ENCODE data around the gene ATR. TPM values are rescaled to one million over a fixed set of nuclear protein-coding genes. Genes with fewer than 3 reads are reported as not detected.

Gene ATR
- total RNA-seq, 2 experiments from 2014 or later, result 24.5 to 24.7 TPM

DNA sequence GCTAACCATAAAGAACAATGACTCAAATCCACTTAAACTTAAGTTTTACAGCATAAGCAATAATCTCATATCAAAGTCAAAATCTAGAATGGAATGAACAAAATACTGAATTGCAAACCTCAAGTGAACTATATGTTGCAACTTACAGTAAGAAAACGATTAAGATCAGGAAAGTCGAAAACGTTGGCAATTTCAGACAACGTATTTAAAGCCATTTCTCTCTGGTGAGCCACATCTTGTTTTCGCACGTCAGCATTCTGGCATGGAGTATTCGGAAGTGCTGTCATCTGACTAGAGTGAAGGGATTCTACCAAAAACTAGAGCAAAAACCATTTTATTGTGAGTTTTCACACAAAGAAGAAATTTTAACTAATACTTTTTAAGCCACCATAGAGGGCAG, 28.5 kb downstream of the ATR start:
- Mint-ChIP-seq H3K4me1 (no peaks in the 10 kb centered on the region), H3K4me3 (no peak overlapping the region), H3K27me3 (no peaks in the 10 kb centered on the region), H3K9me3 (peaks cover 3% of the 10 kb centered on the region), H3K36me3 (ENCODE audit: low read depth) (peaks cover 42% of the 10 kb centered on the region), H3K27ac (no peak overlapping the region)
- ChIA-PET CTCF (no interaction called here), POLR2A (no interaction called here)
- DNase-seq, result no peak

DNA sequence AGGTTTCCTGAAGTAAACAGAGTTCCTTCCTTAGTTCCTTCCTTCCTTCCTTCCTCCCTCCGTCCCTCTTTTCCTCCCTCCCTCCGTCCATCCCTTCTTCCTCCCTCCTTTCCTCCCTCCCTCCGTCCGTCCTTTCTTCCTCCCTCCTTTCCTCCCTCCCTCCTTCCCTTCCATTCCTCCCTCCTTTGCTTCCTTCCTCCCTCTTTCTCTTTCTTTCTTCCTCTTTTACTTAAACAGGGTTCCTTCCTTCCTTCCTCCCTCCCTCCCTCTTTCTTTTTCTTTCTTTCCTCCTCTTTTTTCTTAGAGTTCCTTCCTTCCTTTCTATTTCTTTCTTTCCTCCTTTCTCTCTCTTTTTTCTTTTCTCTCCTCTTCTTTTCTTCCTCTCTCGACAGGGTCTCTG, 35.2 kb downstream of the ATR start:
- Mint-ChIP-seq H3K4me1 (peaks cover 1% of the 10 kb centered on the region), H3K4me3 (no peak overlapping the region), H3K27me3 (no peaks in the 10 kb centered on the region), H3K36me3 (ENCODE audit: low read depth) (peaks cover 21% of the 10 kb centered on the region), H3K9me3 (no peaks in the 10 kb centered on the region), H3K27ac (no peak overlapping the region)
- ChIA-PET POLR2A (no interaction called here), CTCF (no interaction called here)
- DNase-seq, result no peak

GRCh38 chr3:142542054-142542453, 36.5 kb downstream of the ATR start:
- no peaks in the 10 kb centered on the region for H3K9me3 Mint-ChIP-seq
- peaks cover 1% of the 10 kb centered on the region for H3K4me1 Mint-ChIP-seq
- H3K4me3 Mint-ChIP-seq, result no peak overlapping the region
- H3K27ac Mint-ChIP-seq, result no peak overlapping the region
- no peak for DNase-seq
- H3K27me3 Mint-ChIP-seq, result no peaks in the 10 kb centered on the region
- ChIA-PET POLR2A (no interaction called here), CTCF (interaction anchor here (1.1 kb wide), 1 partner anchor 13 kb away, joined by 3 read pairs; no protein-coding TSS in a partner anchor)
- peaks cover 16% of the 10 kb centered on the region for H3K36me3 Mint-ChIP-seq (ENCODE audit: low read depth)

- ChIA-PET CTCF (no interaction called here), POLR2A (interaction anchor here (0.7 kb wide), 1 partner anchor 161 kb away, joined by 3 read pairs; no protein-coding TSS in a partner anchor)
- H3K36me3 Mint-ChIP-seq (ENCODE audit: low read depth), result peaks cover 43% of the 10 kb centered on the region
- H3K4me3 Mint-ChIP-seq, result no peak overlapping the region
- H3K27me3 Mint-ChIP-seq, result no peaks in the 10 kb centered on the region
- H3K9me3 Mint-ChIP-seq, result peaks cover 6% of the 10 kb centered on the region
- no peak for DNase-seq
- H3K27ac Mint-ChIP-seq, result no peak overlapping the region
- H3K4me1 Mint-ChIP-seq, result peaks cover under 1% of the 10 kb centered on the region
These were observed 42.0 kb downstream of the ATR start for GRCh38 chr3:142536519-142536918.

- H3K36me3 Mint-ChIP-seq (ENCODE audit: low read depth), result peaks cover 50% of the 10 kb centered on the region
- peaks cover 5% of the 10 kb centered on the region for H3K4me1 Mint-ChIP-seq
- peaks cover 6% of the 10 kb centered on the region for H3K9me3 Mint-ChIP-seq
- no peaks in the 10 kb centered on the region for H3K27me3 Mint-ChIP-seq
- no peak overlapping the region for H3K27ac Mint-ChIP-seq
- ChIA-PET POLR2A (no interaction called here), CTCF (no interaction called here)
- H3K4me3 Mint-ChIP-seq, result no peak overlapping the region
- no peak for DNase-seq
These were observed 44.0 kb downstream of the ATR start for GRCh38 chr3:142534543-142534942.

GRCh38 chr3:142530296-142530695, 48.2 kb downstream of the ATR start:
- H3K36me3 Mint-ChIP-seq (ENCODE audit: low read depth), result peaks cover 41% of the 10 kb centered on the region

DNA sequence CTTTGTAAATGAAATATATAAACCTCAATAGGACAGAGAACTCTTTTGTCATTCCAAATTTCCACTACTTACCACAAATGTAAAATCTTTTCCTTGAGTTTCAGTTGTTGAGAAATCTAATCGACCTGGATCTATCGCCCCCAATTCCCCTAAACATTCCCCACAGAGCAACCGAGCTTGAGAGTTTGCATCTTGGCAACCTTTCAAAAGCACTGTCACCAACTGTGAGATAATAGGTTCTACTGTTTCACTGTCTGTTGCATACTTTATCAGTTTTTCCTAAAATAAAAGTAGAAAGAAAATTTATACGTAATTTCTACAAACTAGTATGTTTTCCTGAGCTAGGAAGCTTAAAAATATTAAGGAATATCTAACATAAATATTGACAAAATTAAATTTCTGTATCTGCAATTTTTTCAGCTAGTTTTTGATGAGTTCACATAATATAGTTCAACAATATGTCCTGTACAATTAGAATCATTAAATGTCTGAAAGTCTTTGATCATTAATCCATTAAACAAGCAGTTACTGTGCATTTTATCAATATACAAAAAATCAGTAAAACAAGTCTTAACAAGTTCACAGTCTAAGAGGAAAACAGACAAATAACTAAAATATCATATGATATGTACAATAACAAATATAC, 54.5 kb downstream of the ATR start:
- Mint-ChIP-seq H3K4me1 (no peaks in the 10 kb centered on the region), H3K36me3 (ENCODE audit: low read depth) (peaks cover 21% of the 10 kb centered on the region), H3K27me3 (no peaks in the 10 kb centered on the region), H3K27ac (no peak overlapping the region), H3K4me3 (no peak overlapping the region), H3K9me3 (no peaks in the 10 kb centered on the region)
- ChIA-PET CTCF (interaction anchor here (1.9 kb wide), 1 partner anchor 12 kb away, joined by 4 read pairs; no protein-coding TSS in a partner anchor), POLR2A (no interaction called here)
- no peak for DNase-seq

More at GRCh38 chr3:142530296-142530695, 48.2 kb downstream of the ATR start:
- Mint-ChIP-seq H3K4me3 (no peak overlapping the region), H3K27me3 (no peaks in the 10 kb centered on the region), H3K27ac (no peak overlapping the region), H3K4me1 (peaks cover 5% of the 10 kb centered on the region), H3K9me3 (peaks cover 6% of the 10 kb centered on the region)
- CTCF ChIA-PET, result no interaction called here
- POLR2A ChIA-PET, result no interaction called here
- DNase-seq, result no peak

DNA sequence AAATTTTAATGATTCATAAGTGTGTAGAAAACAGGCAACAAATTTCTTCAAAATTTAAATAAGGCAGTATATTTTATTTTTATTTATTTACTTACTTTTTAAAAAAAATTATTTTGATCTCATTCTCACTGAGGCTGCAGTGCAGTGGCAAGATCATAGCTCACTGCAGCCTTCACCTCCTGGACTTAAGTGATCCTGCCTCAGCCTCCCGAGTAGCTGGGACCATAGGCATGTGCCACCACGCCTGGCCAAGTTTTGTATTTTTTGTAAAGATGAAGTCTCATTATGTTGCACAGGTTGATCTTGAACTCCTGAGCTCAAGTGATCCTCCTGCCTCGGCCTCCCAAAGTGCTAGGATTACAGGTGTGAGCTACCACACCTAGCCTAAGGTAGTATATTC, 69.5 kb downstream of the ATR start:
- CTCF ChIA-PET, result interaction anchor here (0.7 to 1.5 kb wide), 4 partner anchors 63 to 486 kb away, joined by 3 to 9 read pairs (median 4); partner anchors contain the start of gene ATR
- DNase-seq, result no peak
- H3K27me3 Mint-ChIP-seq, result no peaks in the 10 kb centered on the region
- H3K36me3 Mint-ChIP-seq (ENCODE audit: low read depth), result peaks cover 38% of the 10 kb centered on the region
- peaks cover 15% of the 10 kb centered on the region for H3K4me1 Mint-ChIP-seq
- peak overlapping the region; percentile 78 for H3K4me3 Mint-ChIP-seq
- H3K9me3 Mint-ChIP-seq, result no peaks in the 10 kb centered on the region
- POLR2A ChIA-PET, result interaction anchor here (1.0 to 2.1 kb wide), 3 partner anchors 62 to 215 kb away, joined by 4 to 13 read pairs (median 5); partner anchors contain the start of genes ATR, TRPC1 and XRN1
- peak overlapping the region; percentile 90 for H3K27ac Mint-ChIP-seq

GRCh38 chr3:142507241-142507640, 71.3 kb downstream of the ATR start:
- H3K36me3 Mint-ChIP-seq (ENCODE audit: low read depth), result peaks cover 41% of the 10 kb centered on the region
- POLR2A ChIA-PET, result interaction anchor here (1.3 to 1.7 kb wide), 2 partner anchors 61 to 71 kb away, joined by 3 to 8 read pairs; partner anchors contain the start of gene ATR
- no peak overlapping the region for H3K4me3 Mint-ChIP-seq
- H3K27ac Mint-ChIP-seq, result peak overlapping the region; percentile 17
- CTCF ChIA-PET, result interaction anchor here (1.1 kb wide), 1 partner anchor 61 kb away, joined by 3 read pairs; no protein-coding TSS in a partner anchor
- DNase-seq, result no peak
- H3K4me1 Mint-ChIP-seq, result peaks cover 15% of the 10 kb centered on the region
- peaks cover 4% of the 10 kb centered on the region for H3K9me3 Mint-ChIP-seq
- no peaks in the 10 kb centered on the region for H3K27me3 Mint-ChIP-seq

- H3K36me3 Mint-ChIP-seq (ENCODE audit: low read depth), result peaks cover 50% of the 10 kb centered on the region
- peaks cover 6% of the 10 kb centered on the region for H3K9me3 Mint-ChIP-seq
- POLR2A ChIA-PET, result no interaction called here
- DNase-seq, result no peak
- no peak overlapping the region for H3K27ac Mint-ChIP-seq
- H3K4me1 Mint-ChIP-seq, result peaks cover 7% of the 10 kb centered on the region
- H3K27me3 Mint-ChIP-seq, result no peaks in the 10 kb centered on the region
- no peak overlapping the region for H3K4me3 Mint-ChIP-seq
- CTCF ChIA-PET, result no interaction called here
These were observed 76.1 kb downstream of the ATR start for GRCh38 chr3:142502187-142502985.

DNA sequence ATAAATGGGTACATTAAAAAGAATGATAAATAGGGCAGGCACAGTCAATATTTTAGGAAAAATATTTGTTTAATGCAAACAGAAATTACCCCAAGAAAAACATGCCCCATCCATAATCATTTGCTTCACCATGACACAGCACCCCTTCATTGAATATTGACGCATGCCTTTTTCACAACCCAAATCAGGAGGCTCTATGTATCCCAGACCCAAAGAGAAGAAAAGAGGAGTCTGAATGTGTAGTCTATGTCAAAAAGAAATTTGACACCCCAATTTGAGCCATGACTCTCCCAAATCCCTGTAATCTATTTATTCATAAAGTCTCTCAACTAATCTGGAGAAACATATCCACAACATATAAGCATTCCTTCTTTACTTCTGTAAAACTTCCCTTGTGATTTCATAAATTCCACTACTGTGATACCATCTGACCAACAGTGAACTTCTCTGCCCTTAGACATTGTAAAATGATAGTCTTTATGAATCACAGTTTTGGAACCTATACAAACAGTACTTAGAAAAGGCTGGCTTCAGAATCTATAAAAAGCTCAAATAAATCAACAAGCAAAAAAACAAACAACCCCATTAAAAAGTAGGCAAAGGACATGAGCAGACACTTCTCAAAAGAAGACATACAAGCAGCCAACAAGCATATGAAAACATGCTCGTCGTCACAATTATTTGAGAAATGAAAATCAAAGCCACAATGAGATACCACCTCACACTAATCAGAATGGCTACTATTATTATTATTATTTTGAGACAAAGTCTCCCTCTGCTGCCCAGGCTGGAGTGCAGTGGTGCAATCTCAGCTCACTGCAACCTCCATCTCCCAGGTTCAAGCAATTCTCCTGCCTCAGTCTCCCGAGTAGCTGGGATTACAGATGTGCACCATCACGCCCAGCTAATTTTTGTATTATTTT, 77.3 kb downstream of the ATR start:
- ChIA-PET CTCF (interaction anchor here (0.6 kb wide), 1 partner anchor 1130 kb away, joined by 3 read pairs; no protein-coding TSS in a partner anchor), POLR2A (no interaction called here)
- no peaks in the 10 kb centered on the region for H3K27me3 Mint-ChIP-seq

DNA sequence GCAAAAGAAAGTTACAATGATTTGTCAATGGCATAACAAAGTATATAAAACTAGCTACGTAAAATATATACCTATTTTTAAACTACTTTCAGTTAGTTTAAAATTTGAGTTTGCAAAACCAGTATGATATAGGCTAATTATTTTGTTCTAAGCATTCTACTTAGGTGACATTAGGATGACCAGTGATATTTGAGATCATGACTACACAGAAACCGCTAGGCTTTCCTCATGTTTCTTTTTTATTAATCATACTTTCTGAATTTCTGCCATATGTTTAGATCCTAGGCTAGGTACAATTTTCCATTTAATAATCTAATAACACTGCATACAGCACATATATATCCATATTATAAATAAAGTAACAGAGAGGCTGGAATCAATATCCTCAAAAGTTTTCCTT, 78.3 kb downstream of the ATR start:
- CTCF ChIA-PET, result no interaction called here
- H3K9me3 Mint-ChIP-seq, result peaks cover 6% of the 10 kb centered on the region
- H3K27me3 Mint-ChIP-seq, result no peaks in the 10 kb centered on the region
- no peak for DNase-seq
- H3K27ac Mint-ChIP-seq, result no peak overlapping the region
- H3K4me3 Mint-ChIP-seq, result no peak overlapping the region
- H3K36me3 Mint-ChIP-seq (ENCODE audit: low read depth), result peaks cover 46% of the 10 kb centered on the region
- POLR2A ChIA-PET, result no interaction called here
- no peaks in the 10 kb centered on the region for H3K4me1 Mint-ChIP-seq

More for the DNA sequence above, 77.3 kb downstream of the ATR start:
- Mint-ChIP-seq H3K36me3 (ENCODE audit: low read depth) (peaks cover 48% of the 10 kb centered on the region), H3K4me1 (no peaks in the 10 kb centered on the region), H3K4me3 (no peak overlapping the region), H3K27ac (no peak overlapping the region), H3K9me3 (peaks cover 6% of the 10 kb centered on the region)
- no peak for DNase-seq
